Thoracic aorta (tissue), 2 donors: ENCODE data around the gene PDE7B. TPM values are rescaled to one million over a fixed set of nuclear protein-coding genes. Genes with fewer than 3 reads are reported as not detected.
A peak's percentile ranks its signal among the peaks of the same experiment; 100 is the strongest.

Experiments used
- ATAC-seq: fragments of 150-250 bp; one replicate; pipeline ENCODE4 v1.8.0; 2017; ENCODE audit warnings: low read depth; ENCODE audit not compliant: insufficient number of reproducible peaks, low FRiP score
- DNase-seq: peaks from one replicate; pipeline ENCODE4 v3.0.0-alpha.2; 2020; ENCODE audit warnings: low spot score
- H3K27ac ChIP-seq, 2 donors: fragments of 200-600 bp; sonication (generic); 1 replicate in 1 of 2; 2 replicates in 1 of 2; pipeline ENCODE4 v1.5.1; 2016; ENCODE audit warnings: mild to moderate bottlenecking in 2 of 2, moderate library complexity in 2 of 2
- H3K27me3 ChIP-seq: fragments of 200-600 bp; sonication (generic); replicated peaks from 2 replicates; pipeline ENCODE4 v1.6.0; 2016; ENCODE audit warnings: mild to moderate bottlenecking; ENCODE audit not compliant: insufficient read depth
- H3K36me3 ChIP-seq: fragments of 200-600 bp; sonication (generic); one replicate; pipeline ENCODE4 v1.5.1; 2016
- H3K4me1 ChIP-seq, 2 donors: fragments of 200-600 bp; sonication (generic); 1 replicate in 1 of 2; 2 replicates in 1 of 2; pipeline versions ENCODE4 v1.5.1 to v1.6.0; 2016; ENCODE audit warnings: low read depth in 2 of 2, mild to moderate bottlenecking in 1 of 2; ENCODE audit not compliant: control insufficient read depth in 1 of 2
- H3K4me3 ChIP-seq: fragments of 200-600 bp; sonication (generic); 2 replicates; pipeline ENCODE4 v1.5.1; 2016; ENCODE audit warnings: mild to moderate bottlenecking
- H3K9me3 ChIP-seq: fragments of 200-600 bp; sonication (generic); 2 replicates; pipeline ENCODE4 v1.5.1; 2016
- total RNA-seq, 2 donors: library from RNA; depleted of rRNA; stranded (reverse); fragments of >200 nt; gene quantifications; one replicate each; pipeline versions ENCODE4 v1.1.0 to v1.2.3, GENCODE V29; 2016
- TF ChIP-seq, protein P1 (sequence below): fragments of 200-600 bp; sonication (generic); IDR thresholded peaks from one replicate; pipeline ENCODE4 v1.5.1; 2019; ENCODE audit warnings: antibody characterized with exemption

PDE7B gene
- total RNA-seq, 2 donors from 2014 or later, result 2.6 to 13.2 TPM

DNA sequence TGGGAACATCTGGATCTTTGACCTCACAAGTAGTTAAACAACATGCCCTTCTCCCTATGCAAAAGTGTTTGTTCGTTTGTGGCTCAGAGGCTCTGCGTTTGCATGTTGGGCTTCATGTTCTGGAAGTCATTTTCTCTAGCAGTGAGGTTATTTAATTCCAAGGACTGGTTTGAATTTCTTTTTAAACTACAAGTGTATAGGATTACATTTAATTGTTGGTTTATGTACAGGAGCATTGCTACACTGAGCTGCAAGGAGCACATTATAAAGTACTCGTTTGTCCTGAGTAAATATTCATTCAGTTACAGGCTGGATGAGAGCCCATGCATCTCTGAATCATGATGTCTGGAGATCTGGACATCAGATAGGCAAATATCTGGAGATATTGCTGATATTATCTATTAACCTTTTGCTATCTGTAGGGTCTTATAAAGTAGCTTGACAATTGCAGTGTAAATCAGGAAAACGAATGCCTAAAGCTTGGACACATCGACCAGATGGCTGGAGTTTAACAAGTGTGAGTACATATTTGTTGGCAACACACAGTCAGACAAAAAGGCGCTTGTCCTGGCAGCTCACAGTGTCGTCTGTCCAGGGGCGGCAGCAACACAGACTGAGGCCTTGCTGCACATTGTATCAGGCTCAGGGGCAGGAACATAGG is 84.6 kb downstream of the PDE7B start:
- Histone ChIP-seq H3K4me3 (no peak overlapping the region), H3K36me3 (no peaks in the 10 kb centered on the region), H3K9me3 (no peaks in the 10 kb centered on the region), H3K27ac (peak overlapping the region in 1 of 2 donors; percentile 29), H3K4me1 (peaks cover 8 to 32% of the 10 kb centered on the region in 2 donors), H3K27me3 (no peaks in the 10 kb centered on the region)
- DNase-seq, result no peak
- peak; percentile 18 for ATAC-seq
- TF ChIP-seq, protein P1, sequence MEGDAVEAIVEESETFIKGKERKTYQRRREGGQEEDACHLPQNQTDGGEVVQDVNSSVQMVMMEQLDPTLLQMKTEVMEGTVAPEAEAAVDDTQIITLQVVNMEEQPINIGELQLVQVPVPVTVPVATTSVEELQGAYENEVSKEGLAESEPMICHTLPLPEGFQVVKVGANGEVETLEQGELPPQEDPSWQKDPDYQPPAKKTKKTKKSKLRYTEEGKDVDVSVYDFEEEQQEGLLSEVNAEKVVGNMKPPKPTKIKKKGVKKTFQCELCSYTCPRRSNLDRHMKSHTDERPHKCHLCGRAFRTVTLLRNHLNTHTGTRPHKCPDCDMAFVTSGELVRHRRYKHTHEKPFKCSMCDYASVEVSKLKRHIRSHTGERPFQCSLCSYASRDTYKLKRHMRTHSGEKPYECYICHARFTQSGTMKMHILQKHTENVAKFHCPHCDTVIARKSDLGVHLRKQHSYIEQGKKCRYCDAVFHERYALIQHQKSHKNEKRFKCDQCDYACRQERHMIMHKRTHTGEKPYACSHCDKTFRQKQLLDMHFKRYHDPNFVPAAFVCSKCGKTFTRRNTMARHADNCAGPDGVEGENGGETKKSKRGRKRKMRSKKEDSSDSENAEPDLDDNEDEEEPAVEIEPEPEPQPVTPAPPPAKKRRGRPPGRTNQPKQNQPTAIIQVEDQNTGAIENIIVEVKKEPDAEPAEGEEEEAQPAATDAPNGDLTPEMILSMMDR, result no peak

DNA sequence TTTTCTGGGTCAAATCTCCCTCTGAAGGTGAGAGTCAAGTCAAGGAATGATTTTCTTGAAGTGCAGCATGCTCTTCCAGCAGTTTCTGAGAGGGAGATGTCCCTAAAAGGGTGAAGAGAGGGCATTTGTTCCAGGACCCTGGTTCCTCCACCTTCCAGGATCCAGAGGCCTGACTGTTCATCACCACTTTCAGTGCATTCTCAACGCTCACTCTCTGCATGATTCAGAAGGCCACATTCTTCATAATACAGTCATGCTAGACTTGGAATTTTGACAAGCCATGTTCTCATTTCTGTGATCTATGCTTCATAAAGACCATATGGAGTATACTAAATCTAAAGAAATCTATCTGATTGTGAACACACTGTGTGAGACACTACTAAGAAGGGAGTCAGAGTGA is 85.1 kb downstream of the PDE7B start:
- TF ChIP-seq, protein P1, result no peak
- peak; percentile 74 for ATAC-seq
- Histone ChIP-seq H3K27ac (peak overlapping the region in 1 of 2 donors; percentile 29), H3K4me3 (no peak overlapping the region), H3K9me3 (no peaks in the 10 kb centered on the region), H3K36me3 (no peaks in the 10 kb centered on the region), H3K27me3 (no peaks in the 10 kb centered on the region), H3K4me1 (peaks cover 8 to 32% of the 10 kb centered on the region in 2 donors)
- no peak for DNase-seq

DNA sequence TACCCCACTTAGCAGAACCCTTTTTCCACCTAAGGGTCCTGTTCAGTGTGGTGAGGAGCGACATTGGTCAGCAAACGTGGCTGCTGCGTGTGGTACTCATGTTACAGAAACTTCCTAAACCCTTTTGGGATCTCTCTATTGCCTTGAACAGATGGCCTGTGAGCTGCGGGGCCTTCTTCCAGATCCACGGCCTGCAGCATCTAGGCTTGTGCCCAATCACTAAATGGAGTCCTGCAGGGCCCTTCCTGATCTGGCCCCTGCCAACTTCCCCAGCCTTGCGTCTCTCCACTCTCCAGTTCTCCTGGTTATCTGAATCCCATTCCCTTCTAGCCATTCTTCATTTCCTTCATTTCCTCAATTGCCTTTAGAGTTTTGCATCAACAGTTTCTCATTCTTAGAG is 85.6 kb downstream of the PDE7B start:
- Histone ChIP-seq H3K27ac (no peak overlapping the region), H3K4me3 (no peak overlapping the region), H3K9me3 (no peaks in the 10 kb centered on the region), H3K36me3 (no peaks in the 10 kb centered on the region), H3K4me1 (peaks cover 8 to 32% of the 10 kb centered on the region in 2 donors), H3K27me3 (no peaks in the 10 kb centered on the region)
- DNase-seq (no peak), ATAC-seq (no peak)
- TF ChIP-seq, protein P1, result no peak

DNA sequence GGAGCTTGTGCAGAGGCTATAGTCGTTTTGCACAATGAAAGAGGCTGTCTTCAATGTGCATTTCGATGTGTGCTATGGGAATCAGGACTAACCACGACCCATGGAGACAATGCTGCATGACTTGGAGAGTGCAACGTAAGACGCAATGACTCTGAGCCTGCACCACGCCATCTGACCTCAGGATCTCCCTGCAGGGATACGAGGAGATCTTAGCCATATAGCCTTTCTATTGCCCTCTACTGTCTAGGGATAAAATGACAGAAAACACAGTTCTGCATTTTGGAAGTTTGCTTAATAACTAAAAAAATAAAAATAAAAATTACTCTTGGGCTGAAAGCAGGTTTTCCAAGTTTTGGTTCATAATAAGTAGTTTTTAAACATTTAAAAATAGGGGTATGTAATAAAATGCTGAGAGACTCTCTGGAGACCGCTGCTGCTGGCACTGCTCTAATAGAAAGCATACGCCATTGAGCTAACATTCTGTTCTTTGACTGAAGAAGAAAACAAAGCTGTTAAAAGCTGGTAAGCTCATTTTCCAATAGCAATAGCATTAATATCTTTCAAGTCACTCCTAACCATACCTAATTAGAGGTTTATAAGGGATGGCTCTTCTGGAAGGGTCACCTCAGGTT is 87.2 kb downstream of the PDE7B start:
- TF ChIP-seq, protein P1, result peak; percentile 41
- no peak for ATAC-seq
- peak overlapping the region; percentile 68 for H3K4me3 ChIP-seq
- H3K27me3 ChIP-seq, result no peaks in the 10 kb centered on the region
- no peaks in the 10 kb centered on the region for H3K9me3 ChIP-seq
- H3K4me1 ChIP-seq, result peaks cover 8 to 32% of the 10 kb centered on the region in 2 donors
- H3K27ac ChIP-seq, result peak overlapping the region; percentile 76 to 77
- H3K36me3 ChIP-seq, result no peaks in the 10 kb centered on the region
- DNase-seq, result no peak

DNA sequence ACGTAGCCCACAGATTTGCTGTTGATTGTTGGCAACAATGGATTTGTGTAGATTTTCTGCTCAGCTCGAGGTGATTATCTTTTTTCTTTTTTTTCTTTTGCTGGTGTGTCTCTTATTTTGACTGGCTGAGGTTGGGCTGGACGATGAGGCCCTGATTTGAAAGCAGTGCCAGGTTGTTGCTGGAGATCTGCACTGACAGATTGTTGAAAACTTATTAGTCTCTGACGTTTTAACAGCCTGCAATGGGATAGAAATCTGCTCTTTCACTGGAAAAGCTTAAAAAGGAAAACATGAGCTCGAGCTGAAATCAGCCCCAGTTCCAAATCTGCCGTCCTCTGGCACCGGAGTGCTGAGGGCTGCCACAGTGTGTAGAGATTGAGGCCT is 87.7 kb downstream of the PDE7B start:
- no peaks in the 10 kb centered on the region for H3K27me3 ChIP-seq
- ATAC-seq (peak; percentile 26), DNase-seq (no peak)
- H3K36me3 ChIP-seq, result no peaks in the 10 kb centered on the region
- peaks cover 8 to 32% of the 10 kb centered on the region in 2 donors for H3K4me1 ChIP-seq
- TF ChIP-seq, protein P1, result no peak
- H3K4me3 ChIP-seq, result peak overlapping the region; percentile 68
- H3K27ac ChIP-seq, result peak overlapping the region; percentile 76 to 77
- no peaks in the 10 kb centered on the region for H3K9me3 ChIP-seq
